ENCODE data around the gene B4GALT5.

DNA sequence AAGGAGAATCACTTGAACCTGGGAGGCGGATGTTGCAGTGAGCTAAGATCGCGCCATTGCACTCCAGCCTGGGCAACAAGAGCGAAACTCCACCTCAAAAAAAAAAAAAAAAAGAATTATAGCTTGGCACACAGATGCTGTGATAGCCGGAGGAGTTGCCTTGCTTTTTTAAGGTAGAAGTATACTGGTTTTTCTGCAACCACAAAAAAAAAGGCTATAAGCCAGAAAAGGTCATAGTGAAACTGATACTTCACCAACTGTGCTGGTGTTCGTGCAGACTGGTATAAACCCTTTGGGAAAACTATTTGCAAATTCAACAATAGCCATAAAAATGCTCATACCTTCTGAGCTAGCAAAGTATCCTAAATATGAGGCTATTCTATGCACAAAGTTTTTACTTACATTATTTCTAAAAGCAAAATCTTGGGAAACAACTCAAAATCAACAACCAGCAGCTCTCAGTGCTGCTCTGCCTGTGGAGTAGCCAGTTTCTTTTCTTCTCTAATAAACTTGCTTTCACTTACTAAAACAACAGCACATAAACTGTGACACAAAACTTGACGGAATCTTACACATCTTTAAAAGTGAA is 44.0 kb downstream of the B4GALT5 start:
- TF ChIP-seq, protein P1, sequence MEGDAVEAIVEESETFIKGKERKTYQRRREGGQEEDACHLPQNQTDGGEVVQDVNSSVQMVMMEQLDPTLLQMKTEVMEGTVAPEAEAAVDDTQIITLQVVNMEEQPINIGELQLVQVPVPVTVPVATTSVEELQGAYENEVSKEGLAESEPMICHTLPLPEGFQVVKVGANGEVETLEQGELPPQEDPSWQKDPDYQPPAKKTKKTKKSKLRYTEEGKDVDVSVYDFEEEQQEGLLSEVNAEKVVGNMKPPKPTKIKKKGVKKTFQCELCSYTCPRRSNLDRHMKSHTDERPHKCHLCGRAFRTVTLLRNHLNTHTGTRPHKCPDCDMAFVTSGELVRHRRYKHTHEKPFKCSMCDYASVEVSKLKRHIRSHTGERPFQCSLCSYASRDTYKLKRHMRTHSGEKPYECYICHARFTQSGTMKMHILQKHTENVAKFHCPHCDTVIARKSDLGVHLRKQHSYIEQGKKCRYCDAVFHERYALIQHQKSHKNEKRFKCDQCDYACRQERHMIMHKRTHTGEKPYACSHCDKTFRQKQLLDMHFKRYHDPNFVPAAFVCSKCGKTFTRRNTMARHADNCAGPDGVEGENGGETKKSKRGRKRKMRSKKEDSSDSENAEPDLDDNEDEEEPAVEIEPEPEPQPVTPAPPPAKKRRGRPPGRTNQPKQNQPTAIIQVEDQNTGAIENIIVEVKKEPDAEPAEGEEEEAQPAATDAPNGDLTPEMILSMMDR (IDR thresholded peaks at IDR 0.05), result no peak
- TF ChIP-seq POLR2A (IDR thresholded peaks at IDR 0.05), result no peak
